ENCODE measurements around the gene MRGPRF.

MRGPRF gene

GRCh38 chr11:69012092-69013008 lies 696 bp downstream of the MRGPRF start:
- no peaks in the 10 kb centered on the region for H4K20me1 ChIP-seq (ENCODE audit: insufficient read depth)
- no peak overlapping the region for H3K27ac ChIP-seq
- no peak overlapping the region for H3K4me2 ChIP-seq
- H3K4me3 ChIP-seq (IDR thresholded peaks at IDR 0.05; ENCODE audit: insufficient read depth, low read depth, low read length), result no peak overlapping the region
- no peak overlapping the region for H2AFZ ChIP-seq (ENCODE audit: low read depth)
- TF ChIP-seq CTCF (conservative IDR thresholded peaks at IDR 0.05; ENCODE audit: low read depth, low read length), result no peak
- H3K79me2 ChIP-seq (ENCODE audit: insufficient read depth, low read depth), result no peaks in the 10 kb centered on the region
- H3K36me3 ChIP-seq (ENCODE audit: insufficient read depth), result no peaks in the 10 kb centered on the region
- H3K4me1 ChIP-seq (ENCODE audit: low read depth, poor library complexity, severe bottlenecking), result no peaks in the 10 kb centered on the region
- peaks cover 57% of the 10 kb centered on the region for H3K27me3 ChIP-seq (ENCODE audit: insufficient read depth, low read depth)
- no peak overlapping the region for H3K9ac ChIP-seq

- Histone ChIP-seq H3K79me2 (ENCODE audit: insufficient read depth, low read depth) (no peaks in the 10 kb centered on the region), H4K20me1 (ENCODE audit: insufficient read depth) (no peaks in the 10 kb centered on the region), H3K27me3 (ENCODE audit: insufficient read depth, low read depth) (peaks cover 64% of the 10 kb centered on the region), H3K4me3 (IDR thresholded peaks at IDR 0.05; ENCODE audit: insufficient read depth, low read depth, low read length) (no peak overlapping the region), H3K36me3 (ENCODE audit: insufficient read depth) (no peaks in the 10 kb centered on the region), H3K4me2 (no peak overlapping the region), H3K9ac (no peak overlapping the region), H2AFZ (ENCODE audit: low read depth) (no peak overlapping the region), H3K27ac (no peak overlapping the region), H3K4me1 (ENCODE audit: low read depth, poor library complexity, severe bottlenecking) (no peaks in the 10 kb centered on the region)
- TF ChIP-seq CTCF (conservative IDR thresholded peaks at IDR 0.05; ENCODE audit: low read depth, low read length), result no peak
These were observed 1.4 kb downstream of the MRGPRF start for GRCh38 chr11:69011624-69012091.

GRCh38 chr11:69010964-69011623 lies 2.0 kb downstream of the MRGPRF start:
- Histone ChIP-seq H3K9ac (no peak overlapping the region), H3K27me3 (ENCODE audit: insufficient read depth, low read depth) (peaks cover 65% of the 10 kb centered on the region), H3K79me2 (ENCODE audit: insufficient read depth, low read depth) (no peaks in the 10 kb centered on the region), H3K4me1 (ENCODE audit: low read depth, poor library complexity, severe bottlenecking) (no peaks in the 10 kb centered on the region), H3K27ac (no peak overlapping the region), H4K20me1 (ENCODE audit: insufficient read depth) (no peaks in the 10 kb centered on the region), H3K36me3 (ENCODE audit: insufficient read depth) (no peaks in the 10 kb centered on the region), H3K4me2 (no peak overlapping the region), H3K4me3 (IDR thresholded peaks at IDR 0.05; ENCODE audit: insufficient read depth, low read depth, low read length) (no peak overlapping the region), H2AFZ (ENCODE audit: low read depth) (no peak overlapping the region)
- no peak for TF ChIP-seq CTCF (conservative IDR thresholded peaks at IDR 0.05; ENCODE audit: low read depth, low read length)

- no peaks in the 10 kb centered on the region for H3K36me3 ChIP-seq (ENCODE audit: insufficient read depth)
- no peaks in the 10 kb centered on the region for H4K20me1 ChIP-seq (ENCODE audit: insufficient read depth)
- no peaks in the 10 kb centered on the region for H3K79me2 ChIP-seq (ENCODE audit: insufficient read depth, low read depth)
- H2AFZ ChIP-seq (ENCODE audit: low read depth), result no peak overlapping the region
- no peak overlapping the region for H3K4me2 ChIP-seq
- H3K27ac ChIP-seq, result no peak overlapping the region
- H3K9ac ChIP-seq, result no peak overlapping the region
- TF ChIP-seq CTCF (conservative IDR thresholded peaks at IDR 0.05; ENCODE audit: low read depth, low read length), result no peak
- no peaks in the 10 kb centered on the region for H3K4me1 ChIP-seq (ENCODE audit: low read depth, poor library complexity, severe bottlenecking)
- H3K27me3 ChIP-seq (ENCODE audit: insufficient read depth, low read depth), result peaks cover 65% of the 10 kb centered on the region
- H3K4me3 ChIP-seq (IDR thresholded peaks at IDR 0.05; ENCODE audit: insufficient read depth, low read depth, low read length), result no peak overlapping the region
These were observed 2.6 kb downstream of the MRGPRF start for GRCh38 chr11:69010361-69010891.
